HL-60 (cell line): ENCODE data around the gene FGF18.

Source experiments
- DNase-seq, 2 experiments: peaks; one replicate each; pipeline ENCODE4 v3.0.0-alpha.2; 2010 to 2020; ENCODE audit warnings: low read depth in 1 of 2, low spot score in 1 of 2
- H3K27ac ChIP-seq: fragments of 250-450 bp; sonication (Bioruptor Pico); replicated peaks from 2 replicates; pipeline ENCODE4 v1.5.1; 2020; ENCODE audit warnings: mild to moderate bottlenecking, moderate library complexity
- H3K27me3 ChIP-seq: fragments of 250-450 bp; sonication (Bioruptor Pico); 2 replicates; pipeline ENCODE4 v1.5.1; 2021; ENCODE audit warnings: mild to moderate bottlenecking, moderate library complexity; ENCODE audit not compliant: insufficient read depth, poor library complexity, severe bottlenecking
- H3K4me3 ChIP-seq: replicated peaks from 2 replicates; pipeline ENCODE4 v1.5.1; 2011; ENCODE audit warnings: mild to moderate bottlenecking, control low read depth, low read length; ENCODE audit not compliant: insufficient read depth
- CTCF ChIP-seq: IDR thresholded peaks from one replicate; pipeline ENCODE4 v1.5.1; 2011; ENCODE audit warnings: low read length, control low read depth, inconsistent platforms; ENCODE audit not compliant: insufficient read depth
- GABPA ChIP-seq: IDR thresholded peaks from 2 replicates; pipeline ENCODE4 v1.6.1; 2012; ENCODE audit warnings: low read depth
- POLR2AphosphoS5 ChIP-seq: IDR thresholded peaks from 2 replicates; pipeline ENCODE4 v1.6.1; 2012; ENCODE audit warnings: low read depth
- REST ChIP-seq: IDR thresholded peaks from 2 replicates; pipeline ENCODE4 v1.6.1; 2012; ENCODE audit warnings: low read depth; ENCODE audit not compliant: insufficient replicate concordance
- SPI1 ChIP-seq: IDR thresholded peaks from 2 replicates; pipeline ENCODE4 v1.6.1; 2012; ENCODE audit warnings: low read depth, mild to moderate bottlenecking, borderline replicate concordance

The FGF18 gene

GRCh38 chr5:171437286-171437821 lies 17.9 kb downstream of the FGF18 start:
- no peak overlapping the region for H3K27ac ChIP-seq
- TF ChIP-seq CTCF (no peak), POLR2AphosphoS5 (no peak), REST (no peak), SPI1 (no peak), GABPA (no peak)
- no peak for DNase-seq
- no peaks in the 10 kb centered on the region for H3K27me3 ChIP-seq
- H3K4me3 ChIP-seq, result no peak overlapping the region

GRCh38 chr5:171438738-171439137 lies 19.3 kb downstream of the FGF18 start:
- H3K27me3 ChIP-seq, result no peaks in the 10 kb centered on the region
- DNase-seq, result no peak
- no peak overlapping the region for H3K27ac ChIP-seq
- H3K4me3 ChIP-seq, result no peak overlapping the region
- TF ChIP-seq REST, result no peak
- TF ChIP-seq SPI1, result no peak
- no peak for TF ChIP-seq GABPA
- no peak for TF ChIP-seq CTCF
- TF ChIP-seq POLR2AphosphoS5, result no peak

- TF ChIP-seq CTCF, result no peak
- no peak for TF ChIP-seq POLR2AphosphoS5
- TF ChIP-seq GABPA, result no peak
- no peak for TF ChIP-seq SPI1
- TF ChIP-seq REST, result no peak
- H3K4me3 ChIP-seq, result no peak overlapping the region
Observed at GRCh38 chr5:171441246-171441791, 21.9 kb downstream of the FGF18 start.

More at GRCh38 chr5:171441246-171441791, 21.9 kb downstream of the FGF18 start:
- no peak for DNase-seq
- Histone ChIP-seq H3K27me3 (no peaks in the 10 kb centered on the region), H3K27ac (no peak overlapping the region)
